Measurements from ENCODE around the gene ALDH7A1.
"Not testable (repeated sequence)": the region's sequence is repeated elsewhere in the genome, so short reads cannot be mapped to it uniquely, and the experiment has no call there.

ALDH7A1 gene

GRCh38 chr5:126591549-126591948 lies 3.5 kb downstream of the ALDH7A1 start:
- DNase-seq = no peak

- DNase-seq = no peak
Measured at GRCh38 chr5:126589536-126590297, 5.3 kb downstream of the ALDH7A1 start.

- no peak for DNase-seq
Measured at GRCh38 chr5:126587551-126588390, 7.2 kb downstream of the ALDH7A1 start.

GRCh38 chr5:126583761-126584160 lies 11.3 kb downstream of the ALDH7A1 start:
- DNase-seq = no peak

GRCh38 chr5:126579716-126580115 lies 15.3 kb downstream of the ALDH7A1 start:
- no peak for DNase-seq

- DNase-seq = no peak
Measured at GRCh38 chr5:126577415-126577814, 17.6 kb downstream of the ALDH7A1 start.

GRCh38 chr5:126576974-126577373 lies 18.0 kb downstream of the ALDH7A1 start:
- no peak for DNase-seq

GRCh38 chr5:126575644-126576043 lies 19.4 kb downstream of the ALDH7A1 start:
- DNase-seq = no peak

GRCh38 chr5:126568206-126568755 lies 26.7 kb downstream of the ALDH7A1 start:
- DNase-seq = no peak

- DNase-seq = no peak
Measured at GRCh38 chr5:126562823-126563222, 32.2 kb downstream of the ALDH7A1 start.

- DNase-seq = no peak
Measured at GRCh38 chr5:126561908-126562307, 33.1 kb downstream of the ALDH7A1 start.

- DNase-seq = not testable (repeated sequence)
Measured at GRCh38 chr5:126555101-126555500, 39.9 kb downstream of the ALDH7A1 start.

GRCh38 chr5:126552614-126553013 lies 42.4 kb downstream of the ALDH7A1 start:
- DNase-seq = no peak

- DNase-seq = peak; percentile 24 to 49
Measured at GRCh38 chr5:126544087-126544740, 50.8 kb downstream of the ALDH7A1 start.

GRCh38 chr5:126543660-126544059 lies 51.4 kb downstream of the ALDH7A1 start:
- DNase-seq = no peak

GRCh38 chr5:126543009-126543408 lies 52.0 kb downstream of the ALDH7A1 start:
- DNase-seq = no peak

- no peak for DNase-seq
Measured at GRCh38 chr5:126542441-126542840, 52.6 kb downstream of the ALDH7A1 start.

- DNase-seq = no peak
Measured at GRCh38 chr5:126540631-126541030, 54.4 kb downstream of the ALDH7A1 start.

GRCh38 chr5:126538579-126538978 lies 56.4 kb downstream of the ALDH7A1 start:
- DNase-seq = no peak

- no peak for DNase-seq
Measured at GRCh38 chr5:126536874-126537273, 58.1 kb downstream of the ALDH7A1 start.

GRCh38 chr5:126535856-126536545 lies 59.0 kb downstream of the ALDH7A1 start:
- no peak for DNase-seq

- no peak for DNase-seq
Measured at GRCh38 chr5:126534553-126534952, 60.5 kb downstream of the ALDH7A1 start.

Data from inflammatory macrophage (primary cell).